Measurements from ENCODE around the gene FOXN3. TPM values are rescaled to one million over a fixed set of nuclear protein-coding genes. Genes with fewer than 3 reads are reported as not detected.
"Not testable (repeated sequence)": the region's sequence is repeated elsewhere in the genome, so short reads cannot be mapped to it uniquely, and the experiment has no call there.

FOXN3 gene
- total RNA-seq, 1 donor from 2014 or later: 41.4 TPM

- Mint-ChIP-seq H3K4me1 (peaks cover 9% of the 10 kb centered on the region), H3K9me3 (peaks cover 2% of the 10 kb centered on the region), H3K36me3 (ENCODE audit: low read depth) (peaks cover 8% of the 10 kb centered on the region), H3K4me3 (no peak overlapping the region), H3K27ac (ENCODE audit: unreplicated experiment) (no peak overlapping the region), H3K27me3 (ENCODE audit: low read depth) (no peaks in the 10 kb centered on the region)
- TF ChIP-seq CTCF (conservative IDR thresholded peaks at IDR 0.05): no peak
- no peak for DNase-seq (ENCODE audit: low read depth, low spot score)
These were observed 164.0 kb downstream of the FOXN3 start for GRCh38 chr14:89252887-89253532.

GRCh38 chr14:89251061-89251460, 166.0 kb downstream of the FOXN3 start:
- Mint-ChIP-seq H3K27me3 (ENCODE audit: low read depth) (no peaks in the 10 kb centered on the region), H3K36me3 (ENCODE audit: low read depth) (peaks cover 4% of the 10 kb centered on the region), H3K4me1 (peaks cover 4% of the 10 kb centered on the region), H3K9me3 (no peaks in the 10 kb centered on the region), H3K27ac (ENCODE audit: unreplicated experiment) (no peak overlapping the region), H3K4me3 (no peak overlapping the region)
- no peak for DNase-seq (ENCODE audit: low read depth, low spot score)
- no peak for TF ChIP-seq CTCF (conservative IDR thresholded peaks at IDR 0.05)

- not testable (repeated sequence) for H3K9me3 Mint-ChIP-seq
These were observed 166.4 kb downstream of the FOXN3 start for GRCh38 chr14:89250655-89250975.

GRCh38 chr14:89249972-89250654, 166.9 kb downstream of the FOXN3 start:
- Mint-ChIP-seq H3K36me3 (ENCODE audit: low read depth) (peaks cover 2% of the 10 kb centered on the region), H3K4me3 (no peak overlapping the region), H3K9me3 (no peaks in the 10 kb centered on the region), H3K4me1 (peaks cover 4% of the 10 kb centered on the region), H3K27ac (ENCODE audit: unreplicated experiment) (no peak overlapping the region), H3K27me3 (ENCODE audit: low read depth) (no peaks in the 10 kb centered on the region)
- no peak for DNase-seq (ENCODE audit: low read depth, low spot score)
- no peak for TF ChIP-seq CTCF (conservative IDR thresholded peaks at IDR 0.05)

More at GRCh38 chr14:89250655-89250975, 166.4 kb downstream of the FOXN3 start:
- H3K4me3 Mint-ChIP-seq; H3K27me3 Mint-ChIP-seq (ENCODE audit: low read depth); H3K27ac Mint-ChIP-seq (ENCODE audit: unreplicated experiment); H3K36me3 Mint-ChIP-seq (ENCODE audit: low read depth); H3K4me1 Mint-ChIP-seq; DNase-seq (ENCODE audit: low read depth, low spot score): not testable (repeated sequence)

- no peak for TF ChIP-seq CTCF (conservative IDR thresholded peaks at IDR 0.05)
- no peak overlapping the region for H3K27ac Mint-ChIP-seq (ENCODE audit: unreplicated experiment)
- no peak for DNase-seq (ENCODE audit: low read depth, low spot score)
- no peaks in the 10 kb centered on the region for H3K9me3 Mint-ChIP-seq
- peaks cover 7% of the 10 kb centered on the region for H3K4me1 Mint-ChIP-seq
- H3K36me3 Mint-ChIP-seq (ENCODE audit: low read depth): peaks cover 6% of the 10 kb centered on the region
- no peak overlapping the region for H3K4me3 Mint-ChIP-seq
- no peaks in the 10 kb centered on the region for H3K27me3 Mint-ChIP-seq (ENCODE audit: low read depth)
These were observed 167.9 kb downstream of the FOXN3 start for GRCh38 chr14:89249065-89249695.

Data from neural crest cell (in vitro differentiated cells).